HG03575 (cell line): ENCODE data around the gene DEPDC1B.
"Not testable (repeated sequence)": the region's sequence is repeated elsewhere in the genome, so short reads cannot be mapped to it uniquely, and the experiment has no call there.

Source experiments
- ATAC-seq: cut with Tn5 transposase; IDR thresholded peaks from one replicate; pipeline ENCODE4 v1.9.1; 2021; ENCODE audit not compliant: unreplicated experiment, insufficient number of reproducible peaks, low FRiP score; ENCODE audit errors: extremely low read depth

Gene DEPDC1B

GRCh38 chr5:60701321-60701968, 1.5 kb upstream of the DEPDC1B start:
- ATAC-seq = no peak

DNA sequence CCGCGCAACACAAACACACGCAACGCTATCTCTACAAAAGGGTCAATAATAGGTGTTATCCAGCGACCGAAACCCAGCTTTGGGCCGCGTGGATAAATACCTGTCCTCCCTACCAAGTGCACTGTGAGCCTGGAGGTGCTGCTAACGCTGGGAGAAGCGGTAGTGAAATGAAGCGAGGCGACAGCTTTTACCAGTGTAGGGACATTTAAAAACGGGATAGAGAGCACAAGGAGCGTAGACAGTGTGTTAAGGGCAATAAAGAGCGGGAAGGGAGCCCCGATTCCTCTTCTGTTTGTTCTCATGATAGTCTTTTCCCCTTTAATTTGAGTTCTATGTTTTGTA, 421 bp upstream of the DEPDC1B start:
- ATAC-seq = peak; percentile 5

- ATAC-seq = no peak
Measured at GRCh38 chr5:60699288-60699608, 718 bp downstream of the DEPDC1B start.

DNA sequence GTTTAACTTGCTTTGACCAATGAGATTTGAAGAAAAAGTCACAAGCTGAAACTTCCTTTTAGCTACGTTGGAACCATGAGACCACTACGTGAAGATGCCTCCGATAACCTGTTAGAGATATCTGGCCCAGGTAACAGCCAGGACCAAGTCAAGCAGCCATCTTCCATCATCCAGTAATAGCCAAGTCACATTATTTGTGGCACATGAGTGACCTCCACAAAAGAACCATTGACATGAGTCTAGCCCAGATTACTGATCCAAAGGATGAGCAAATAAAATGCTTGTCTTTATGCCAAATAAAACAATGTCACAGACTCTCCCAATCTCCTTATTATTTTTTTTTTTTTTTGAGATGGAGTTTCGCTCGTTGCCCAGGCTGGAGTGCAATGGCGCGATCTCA, 1.6 kb downstream of the DEPDC1B start:
- no peak for ATAC-seq

DNA sequence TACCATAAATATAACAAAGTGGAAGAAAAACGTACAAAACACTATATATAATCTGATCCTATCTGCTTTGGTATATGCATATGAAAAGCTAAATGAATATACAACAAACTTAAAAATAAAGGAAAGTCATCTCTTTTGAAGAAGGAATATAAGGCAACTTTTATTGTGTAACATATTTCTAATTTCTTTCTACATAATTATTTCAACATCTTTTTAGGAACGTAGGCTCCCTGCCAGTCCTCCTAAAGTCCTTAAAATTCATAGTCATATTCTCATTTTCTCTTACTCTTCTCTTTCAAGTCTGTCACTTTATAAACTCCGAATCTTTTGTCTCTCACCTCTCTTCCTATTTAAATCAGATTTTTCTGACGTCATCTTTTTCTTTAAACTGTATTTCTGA, 9.6 kb downstream of the DEPDC1B start:
- ATAC-seq = no peak

DNA sequence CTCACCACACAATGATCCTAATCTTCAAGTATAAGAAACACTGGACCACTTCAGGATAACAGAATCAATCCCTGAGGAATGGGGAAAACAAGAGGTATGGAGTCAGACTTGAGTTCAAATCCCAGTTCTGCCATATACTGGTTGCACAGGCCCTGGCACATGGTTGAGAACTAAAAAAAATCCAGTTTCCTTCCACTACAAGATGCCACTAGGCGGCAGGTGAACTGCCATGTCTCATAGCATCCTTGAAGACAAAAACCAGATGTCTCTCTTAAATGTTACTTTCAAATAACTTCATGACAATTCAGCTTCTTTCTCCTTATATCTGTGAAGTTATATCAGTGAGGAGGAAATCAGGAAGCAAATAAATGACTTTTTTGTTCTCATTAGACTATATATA, 11.0 kb downstream of the DEPDC1B start:
- ATAC-seq = no peak

DNA sequence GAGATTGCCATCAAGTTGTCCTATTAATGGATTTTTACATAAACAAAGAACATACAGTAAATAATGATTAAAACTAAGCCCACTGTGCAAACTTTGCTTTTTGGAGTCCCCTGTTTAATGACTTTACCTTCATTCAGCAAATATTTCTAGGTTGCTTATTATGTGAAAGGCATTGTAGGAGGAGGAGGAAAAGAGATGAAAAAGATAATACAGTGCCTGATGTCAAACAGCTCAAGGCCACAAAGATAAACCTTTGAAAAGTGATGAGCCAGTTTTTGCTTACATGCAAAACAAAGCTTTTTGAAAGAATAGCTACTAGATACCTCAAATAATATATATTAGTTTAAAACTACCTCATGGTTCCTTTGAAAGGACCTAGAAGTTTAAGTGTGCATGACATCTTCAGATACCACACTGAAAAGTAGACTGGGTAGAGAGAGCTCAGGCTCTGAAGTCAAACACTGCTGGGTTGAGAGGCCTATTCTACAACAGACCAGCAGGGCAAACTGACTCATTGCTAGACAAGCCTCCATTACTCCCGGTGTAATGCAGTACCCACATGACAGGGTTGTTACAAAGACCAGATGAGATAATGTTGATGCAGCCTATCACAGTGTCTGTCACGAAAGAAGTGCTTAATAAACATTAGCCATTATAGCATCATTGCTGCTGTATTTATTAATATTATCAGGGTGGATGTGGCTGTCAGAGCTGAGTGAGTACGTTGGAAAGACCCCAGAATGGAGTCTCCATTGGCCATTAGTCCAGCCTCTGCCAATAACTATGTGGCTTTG, 11.8 kb downstream of the DEPDC1B start:
- peak; percentile 89 for ATAC-seq

GRCh38 chr5:60686157-60686556, 13.8 kb downstream of the DEPDC1B start:
- no peak for ATAC-seq

DNA sequence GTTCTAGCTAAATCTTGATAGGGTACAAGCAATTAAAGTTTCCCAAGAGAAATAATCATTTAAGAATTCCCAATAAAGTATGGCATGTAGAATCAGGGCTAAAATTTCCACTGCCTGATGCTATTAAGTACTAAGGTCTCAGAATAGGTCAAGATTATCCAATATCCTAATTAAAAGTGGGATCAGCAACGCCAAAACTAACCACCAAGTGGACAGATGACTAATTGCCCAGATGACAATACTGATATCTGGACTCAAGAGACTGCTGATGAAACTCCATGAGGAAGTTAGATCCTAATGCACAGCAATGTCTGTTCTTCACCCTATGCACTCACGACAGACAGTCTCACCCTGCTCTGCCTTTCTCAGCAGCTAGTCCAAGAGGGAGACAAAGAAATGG, 14.3 kb downstream of the DEPDC1B start:
- ATAC-seq = no peak

GRCh38 chr5:60685028-60685427, 14.9 kb downstream of the DEPDC1B start:
- ATAC-seq = no peak

GRCh38 chr5:60682007-60682406, 18.0 kb downstream of the DEPDC1B start:
- not testable (repeated sequence) for ATAC-seq

DNA sequence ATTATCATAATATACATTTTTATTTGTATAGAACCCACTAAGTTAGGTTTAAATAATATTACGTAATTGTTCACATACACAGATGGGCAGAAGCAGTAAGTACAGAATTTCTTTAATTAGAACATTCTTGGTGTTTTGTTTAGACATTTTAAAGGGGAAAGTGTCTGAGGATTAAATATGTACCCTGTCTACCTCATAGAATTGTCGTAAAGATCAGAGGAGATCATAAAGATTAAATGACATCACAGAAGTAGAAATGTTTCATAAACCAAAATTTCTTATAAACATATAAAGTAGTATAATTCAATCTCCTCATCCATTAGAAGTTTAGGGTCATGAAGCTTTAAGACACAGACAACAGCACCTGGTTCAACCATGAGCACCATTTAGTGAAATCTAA, 20.1 kb downstream of the DEPDC1B start:
- no peak for ATAC-seq

GRCh38 chr5:60677850-60678664, 21.9 kb downstream of the DEPDC1B start:
- ATAC-seq = no peak

DNA sequence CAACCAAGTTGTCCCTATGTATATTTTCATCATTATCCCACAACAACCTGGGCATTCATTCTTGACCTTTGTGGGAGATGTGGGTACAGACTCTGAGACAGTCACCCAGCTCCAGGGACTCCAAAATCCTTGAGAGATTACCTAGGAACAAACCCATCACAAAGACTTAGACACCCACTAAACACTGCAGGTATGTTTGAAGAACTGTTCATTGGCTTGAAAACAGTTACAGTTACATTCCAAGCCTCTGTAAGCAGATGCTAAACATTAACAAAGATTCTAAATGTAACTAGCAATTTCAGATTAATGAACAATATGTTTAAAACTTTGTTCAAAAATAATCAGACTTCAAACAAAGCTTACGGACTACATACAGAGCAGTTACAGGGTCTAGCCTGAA, 24.7 kb downstream of the DEPDC1B start:
- no peak for ATAC-seq

GRCh38 chr5:60674251-60675069, 25.5 kb downstream of the DEPDC1B start:
- no peak for ATAC-seq

DNA sequence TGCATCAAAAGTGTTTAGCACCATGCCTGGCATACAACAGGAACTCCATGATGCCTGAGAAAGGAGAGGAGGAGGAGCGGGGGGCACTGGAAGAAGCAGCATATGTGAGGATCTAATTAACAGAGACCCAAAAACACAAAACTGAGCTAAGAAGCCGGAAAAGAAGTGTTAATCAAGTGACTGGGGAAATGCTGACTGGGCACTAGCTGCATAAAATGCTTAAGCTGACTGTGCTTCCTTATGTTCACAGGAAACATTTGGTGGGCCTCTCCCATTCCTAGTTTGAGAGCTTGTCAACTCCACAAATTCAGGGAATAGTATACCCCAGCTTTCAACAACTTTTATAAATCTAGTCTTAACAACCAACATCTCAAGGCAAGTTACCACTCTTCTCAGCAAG, 26.6 kb downstream of the DEPDC1B start:
- ATAC-seq = no peak

GRCh38 chr5:60672693-60673264, 27.2 kb downstream of the DEPDC1B start:
- ATAC-seq = no peak

DNA sequence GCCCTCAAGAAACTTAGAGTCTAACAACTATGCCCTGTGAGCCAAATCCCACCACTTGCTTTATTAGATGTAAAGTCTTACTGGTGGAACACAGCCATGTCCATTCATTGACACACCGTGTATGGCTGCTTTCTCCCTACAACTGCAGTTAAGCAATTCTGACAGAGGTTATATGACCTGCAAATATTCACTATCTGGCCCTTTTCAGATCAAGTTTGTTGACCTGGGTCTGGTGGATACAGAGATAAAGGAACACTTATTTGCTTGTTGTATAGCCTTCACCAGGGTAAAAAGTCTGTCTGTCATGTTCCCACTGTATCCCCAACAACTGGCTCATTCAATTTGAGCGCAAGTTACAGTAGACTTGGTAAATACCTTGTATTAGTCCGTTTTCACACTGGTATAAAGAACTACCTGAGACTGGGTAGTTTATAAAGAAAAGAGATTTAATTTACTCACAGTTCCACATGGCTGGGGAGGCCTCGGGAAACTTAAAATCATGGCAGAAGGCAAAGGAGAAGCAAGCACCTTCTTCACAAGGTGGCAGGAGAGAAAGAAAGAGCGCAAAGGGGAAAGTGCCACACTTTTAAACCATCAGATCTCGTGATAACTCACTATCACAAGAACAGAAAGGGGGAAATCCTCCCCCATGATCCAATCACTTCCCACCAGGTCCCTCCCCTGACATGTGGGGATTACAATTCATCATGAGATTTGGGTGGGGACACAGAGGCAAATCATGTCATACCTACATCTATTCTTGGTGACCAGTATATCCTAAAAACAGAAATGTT, 27.9 kb downstream of the DEPDC1B start:
- ATAC-seq = no peak
